Measurements from ENCODE around the gene PRKCSH. TPM values are rescaled to one million over a fixed set of nuclear protein-coding genes. Genes with fewer than 3 reads are reported as not detected.
"Not testable (repeated sequence)": the region's sequence is repeated elsewhere in the genome, so short reads cannot be mapped to it uniquely, and the experiment has no call there.

Gene PRKCSH
- total RNA-seq, 2 donors from 2014 or later, result 301 to 320 TPM

GRCh38 chr19:11418094-11418548 lies 17.3 kb upstream of the PRKCSH start:
- DNase-seq (no peak), ATAC-seq (peak; percentile 12)
- intact Hi-C loops (cut with DNase I, micrococcal nuclease), result no loop called here

- ATAC-seq, result peak; percentile 63
- DNase-seq, result peak in 1 of 2 donors; percentile 51
These were observed 16.6 kb upstream of the PRKCSH start, which contains the start of gene RGL3 for GRCh38 chr19:11418549-11419506. RGL3 (minus strand) TSS chr19:11419314; CDS start chr19:11419278, 36 bp downstream.

GRCh38 chr19:11420429-11421370 lies 14.7 kb upstream of the PRKCSH start:
- ATAC-seq (no peak), DNase-seq (peak in 1 of 2 donors; percentile 31)
- intact Hi-C loops (cut with DNase I, micrococcal nuclease), result no loop called here

More at GRCh38 chr19:11418549-11419506, 16.6 kb upstream of the PRKCSH start, which contains the start of gene RGL3:
- intact Hi-C loops (cut with DNase I, micrococcal nuclease), result no loop called here

- DNase-seq, result peak in 1 of 2 donors; percentile 52
- intact Hi-C loops (cut with DNase I, micrococcal nuclease), result no loop called here
- ATAC-seq, result peak; percentile 36
These were observed 13.9 kb upstream of the PRKCSH start for GRCh38 chr19:11421371-11422098.

GRCh38 chr19:11422163-11423065 lies 13.0 kb upstream of the PRKCSH start:
- ATAC-seq, result peak; percentile 76
- intact Hi-C loops (cut with DNase I, micrococcal nuclease), result no loop called here

GRCh38 chr19:11423164-11423790 lies 12.2 kb upstream of the PRKCSH start:
- intact Hi-C loops (cut with DNase I, micrococcal nuclease), result no loop called here
- ATAC-seq, result no peak
- DNase-seq, result no peak

More at GRCh38 chr19:11422163-11423065, 13.0 kb upstream of the PRKCSH start:
- peak; percentile 83 to 85 for DNase-seq

GRCh38 chr19:11423791-11424181 lies 11.6 kb upstream of the PRKCSH start:
- DNase-seq (no peak), ATAC-seq (no peak)
- intact Hi-C loops (cut with DNase I, micrococcal nuclease), result no loop called here

- ATAC-seq, result no peak
- intact Hi-C loops (cut with DNase I, micrococcal nuclease), result no loop called here
- DNase-seq, result no peak
These were observed 9.5 kb upstream of the PRKCSH start for GRCh38 chr19:11425719-11426457.

- no peak for DNase-seq
- intact Hi-C loops (cut with DNase I, micrococcal nuclease), result no loop called here
- ATAC-seq, result no peak
These were observed 8.8 kb upstream of the PRKCSH start for GRCh38 chr19:11426656-11427055.

- DNase-seq; ATAC-seq; intact Hi-C loops (cut with DNase I, micrococcal nuclease): not testable (repeated sequence)
These were observed 1.9 kb upstream of the PRKCSH start for GRCh38 chr19:11433526-11433925.

GRCh38 chr19:11434703-11435056 lies 755 bp upstream of the PRKCSH start:
- peak; percentile 1 for ATAC-seq
- intact Hi-C loops (cut with DNase I, micrococcal nuclease), result no loop called here

GRCh38 chr19:11435833-11436313 lies 438 bp downstream of the PRKCSH start:
- peak; percentile 46 to 55 for DNase-seq
- ATAC-seq, result peak; percentile 13
- intact Hi-C loops (cut with DNase I, micrococcal nuclease), result no loop called here

More at GRCh38 chr19:11434703-11435056, 755 bp upstream of the PRKCSH start:
- DNase-seq, result no peak

- ATAC-seq (no peak), DNase-seq (no peak)
- intact Hi-C loops (cut with DNase I, micrococcal nuclease), result no loop called here
These were observed 2.5 kb downstream of the PRKCSH start for GRCh38 chr19:11437955-11438354.

- ATAC-seq (no peak), DNase-seq (no peak)
- intact Hi-C loops (cut with DNase I, micrococcal nuclease), result loop anchor here (10.0 kb wide), 1 partner anchor 149 kb away; the partner anchor contains the start of gene TSPAN16 (in 2 of the 2)
These were observed 8.6 kb downstream of the PRKCSH start for GRCh38 chr19:11444059-11444458.

- ATAC-seq, result no peak
- no peak for DNase-seq
- intact Hi-C loops (cut with DNase I, micrococcal nuclease), result loop anchor here (10.0 kb wide), 1 partner anchor 150 kb away; the partner anchor contains the start of gene TSPAN16 (in 2 of the 2)
These were observed 9.7 kb downstream of the PRKCSH start for GRCh38 chr19:11445141-11445540.

GRCh38 chr19:11446271-11446651 lies 10.8 kb downstream of the PRKCSH start:
- intact Hi-C loops (cut with DNase I, micrococcal nuclease), result loop anchor here (10.0 kb wide), 1 partner anchor 151 kb away; the partner anchor contains the start of gene TSPAN16 (in 2 of the 2)
- no peak for DNase-seq
- ATAC-seq, result peak; percentile 9
